Measurements from ENCODE around the gene PTCH1.

PTCH1 gene

GRCh38 chr9:95415158-95415557 is 101.6 kb downstream of the PTCH1 start:
- H3K27ac ChIP-seq (ENCODE audit: low read depth, low read length) = no peak overlapping the region

DNA sequence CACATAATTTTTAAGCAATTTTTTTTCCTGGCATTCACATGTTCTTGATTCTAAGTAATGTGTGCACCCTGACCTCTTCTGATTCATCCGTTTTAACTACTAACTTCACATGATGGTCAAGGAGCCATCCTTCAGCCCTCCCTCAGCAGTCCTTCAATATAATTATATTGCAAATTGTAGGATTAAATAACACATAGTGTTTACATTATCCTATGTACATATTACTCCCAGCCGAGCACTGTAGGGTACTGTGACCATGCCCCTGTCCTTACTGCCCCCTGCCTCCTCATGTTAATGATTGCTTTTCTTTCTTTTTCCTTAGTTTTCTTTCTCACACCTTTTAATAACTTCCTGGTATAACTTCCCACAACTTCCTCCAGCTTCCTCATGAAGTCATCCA is 103.0 kb downstream of the PTCH1 start:
- no peaks in the 10 kb centered on the region for H3K27me3 ChIP-seq (ENCODE audit: control insufficient read depth, insufficient read depth, low read length)
- no peaks in the 10 kb centered on the region for H3K36me3 ChIP-seq (ENCODE audit: control insufficient read depth, insufficient read depth, low read length)
- H3K27ac ChIP-seq (ENCODE audit: low read depth, low read length) = no peak overlapping the region
- no peak overlapping the region for H3K9ac ChIP-seq (ENCODE audit: low read length)
- no peaks in the 10 kb centered on the region for H3K9me3 ChIP-seq (ENCODE audit: control insufficient read depth, insufficient read depth, low read depth, low read length)
- no peak overlapping the region for H3K4me3 ChIP-seq (ENCODE audit: low read depth, low read length)
- H3K4me1 ChIP-seq (ENCODE audit: control insufficient read depth, insufficient read depth, low read length) = peaks cover 14% of the 10 kb centered on the region

More at GRCh38 chr9:95415158-95415557, 101.6 kb downstream of the PTCH1 start:
- no peak overlapping the region for H3K9ac ChIP-seq (ENCODE audit: low read length)
- H3K4me1 ChIP-seq (ENCODE audit: control insufficient read depth, insufficient read depth, low read length) = peaks cover 12% of the 10 kb centered on the region
- no peak overlapping the region for H3K4me3 ChIP-seq (ENCODE audit: low read depth, low read length)
- no peaks in the 10 kb centered on the region for H3K9me3 ChIP-seq (ENCODE audit: control insufficient read depth, insufficient read depth, low read depth, low read length)
- H3K36me3 ChIP-seq (ENCODE audit: control insufficient read depth, insufficient read depth, low read length) = no peaks in the 10 kb centered on the region
- no peaks in the 10 kb centered on the region for H3K27me3 ChIP-seq (ENCODE audit: control insufficient read depth, insufficient read depth, low read length)

DNA sequence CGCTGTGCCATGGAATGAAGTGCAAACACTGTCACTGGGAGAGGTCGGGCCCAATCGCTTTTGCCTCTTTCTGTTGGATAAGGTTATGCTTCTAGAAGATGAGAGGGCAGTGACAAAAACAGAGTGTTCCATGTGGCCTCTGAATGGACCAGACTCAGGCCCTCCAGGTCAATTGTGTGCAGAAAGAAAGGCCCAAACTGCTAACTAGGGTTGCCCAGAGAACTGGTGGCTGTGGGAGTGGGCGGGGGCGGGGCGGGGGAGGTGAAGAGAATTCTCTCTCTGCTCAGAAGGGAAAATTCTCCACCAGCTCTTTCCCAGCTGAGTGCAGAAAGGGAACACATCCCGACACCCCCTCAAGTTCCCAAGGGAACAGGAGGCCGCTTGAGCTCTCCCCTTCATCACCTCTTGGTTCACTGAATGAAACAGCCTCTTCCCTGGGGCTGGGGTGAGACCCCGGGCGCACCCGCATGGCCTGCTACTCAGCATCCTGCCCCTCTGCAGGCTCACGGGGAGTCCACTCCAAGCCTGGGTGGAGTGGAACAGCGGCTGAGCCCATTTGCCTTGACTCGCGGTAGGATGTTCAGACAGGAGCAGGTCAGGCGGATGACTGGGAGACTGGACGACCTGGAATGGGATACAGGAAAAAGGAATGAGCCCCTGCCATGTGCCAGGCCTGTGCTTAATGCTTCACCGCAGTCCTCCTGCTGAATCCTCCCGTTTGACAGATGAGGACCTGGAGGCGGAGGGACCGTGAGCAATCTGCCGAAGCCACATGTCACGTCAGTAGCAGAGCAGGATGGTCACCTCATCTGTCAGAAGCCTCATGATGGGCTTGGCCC is 105.5 kb downstream of the PTCH1 start:
- no peaks in the 10 kb centered on the region for H3K9me3 ChIP-seq (ENCODE audit: control insufficient read depth, insufficient read depth, low read depth, low read length)
- no peaks in the 10 kb centered on the region for H3K27me3 ChIP-seq (ENCODE audit: control insufficient read depth, insufficient read depth, low read length)
- peaks cover 19% of the 10 kb centered on the region for H3K4me1 ChIP-seq (ENCODE audit: control insufficient read depth, insufficient read depth, low read length)
- no peak overlapping the region for H3K27ac ChIP-seq (ENCODE audit: low read depth, low read length)
- H3K36me3 ChIP-seq (ENCODE audit: control insufficient read depth, insufficient read depth, low read length) = no peaks in the 10 kb centered on the region
- H3K4me3 ChIP-seq (ENCODE audit: low read depth, low read length) = no peak overlapping the region
- H3K9ac ChIP-seq (ENCODE audit: low read length) = no peak overlapping the region

DNA sequence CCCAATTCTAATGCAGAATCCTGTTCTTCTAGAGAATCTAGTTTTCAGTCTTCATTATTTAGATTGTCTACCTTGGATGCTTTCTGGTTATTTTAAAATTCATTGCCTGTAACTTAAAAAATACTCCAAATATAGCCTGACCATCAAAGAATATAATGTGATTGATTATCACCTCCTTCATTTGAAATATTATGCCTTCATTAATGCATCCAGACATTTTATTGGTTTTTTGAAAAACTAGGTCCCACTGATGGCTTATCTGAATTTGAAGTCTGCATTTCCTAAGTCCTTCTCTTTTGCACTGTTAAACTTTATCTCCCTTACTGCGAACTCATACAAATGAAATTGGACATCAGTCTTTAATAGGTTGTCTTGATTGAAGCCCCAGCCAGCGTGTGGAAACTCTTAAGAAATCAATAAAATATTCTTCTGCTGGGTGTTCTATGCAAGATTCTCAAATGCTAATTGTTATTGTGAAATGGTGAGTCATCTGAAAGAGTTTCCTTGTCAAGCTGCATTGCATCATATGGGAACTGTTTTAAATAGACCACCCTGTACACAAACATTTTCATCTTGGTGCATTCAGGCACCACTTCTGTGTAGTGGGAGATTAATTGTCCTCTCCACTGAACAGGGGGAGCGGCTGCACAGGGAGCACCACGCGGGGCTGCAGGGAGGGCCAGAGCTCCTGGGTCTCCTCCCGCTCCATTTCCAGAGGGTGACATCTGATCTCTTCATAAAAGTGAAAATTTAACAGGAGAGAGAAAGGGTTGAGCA is 106.9 kb downstream of the PTCH1 start:
- H3K9ac ChIP-seq (ENCODE audit: low read length) = no peak overlapping the region

DNA sequence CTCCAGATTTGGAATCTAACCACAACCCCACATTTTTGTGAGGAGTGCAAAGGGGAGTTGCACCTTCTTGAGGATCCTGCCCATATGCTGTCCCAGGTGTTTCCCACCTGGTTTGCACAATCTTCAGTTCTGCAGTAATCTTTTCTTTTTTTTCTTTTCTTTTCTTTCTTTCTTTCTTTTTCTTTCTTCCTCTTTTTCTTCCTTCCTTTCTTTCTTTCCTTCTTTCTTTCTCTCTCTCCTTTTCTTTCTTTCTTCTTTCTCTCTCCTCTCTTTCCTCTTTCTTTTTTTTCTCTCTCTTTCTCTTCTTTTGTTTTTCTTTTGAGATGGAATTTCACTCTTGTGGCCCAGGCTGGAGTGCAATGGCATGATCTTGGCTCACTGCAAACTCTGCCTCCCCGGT is 109.2 kb downstream of the PTCH1 start:
- no peak overlapping the region for H3K4me3 ChIP-seq (ENCODE audit: low read depth, low read length)
- no peaks in the 10 kb centered on the region for H3K27me3 ChIP-seq (ENCODE audit: control insufficient read depth, insufficient read depth, low read length)
- no peak overlapping the region for H3K9ac ChIP-seq (ENCODE audit: low read length)
- H3K27ac ChIP-seq (ENCODE audit: low read depth, low read length) = no peak overlapping the region
- peaks cover 19% of the 10 kb centered on the region for H3K4me1 ChIP-seq (ENCODE audit: control insufficient read depth, insufficient read depth, low read length)
- peaks cover 3% of the 10 kb centered on the region; the same call in 1 of the 2 replicates for H3K9me3 ChIP-seq (ENCODE audit: control insufficient read depth, insufficient read depth, low read depth, low read length)
- H3K36me3 ChIP-seq (ENCODE audit: control insufficient read depth, insufficient read depth, low read length) = no peaks in the 10 kb centered on the region

More for the DNA sequence above, 106.9 kb downstream of the PTCH1 start:
- H3K27me3 ChIP-seq (ENCODE audit: control insufficient read depth, insufficient read depth, low read length) = no peaks in the 10 kb centered on the region
- no peak overlapping the region for H3K27ac ChIP-seq (ENCODE audit: low read depth, low read length)
- H3K36me3 ChIP-seq (ENCODE audit: control insufficient read depth, insufficient read depth, low read length) = no peaks in the 10 kb centered on the region
- H3K9me3 ChIP-seq (ENCODE audit: control insufficient read depth, insufficient read depth, low read depth, low read length) = peaks cover 3% of the 10 kb centered on the region; the same call in 1 of the 2 replicates
- no peak overlapping the region for H3K4me3 ChIP-seq (ENCODE audit: low read depth, low read length)
- peaks cover 19% of the 10 kb centered on the region for H3K4me1 ChIP-seq (ENCODE audit: control insufficient read depth, insufficient read depth, low read length)

DNA sequence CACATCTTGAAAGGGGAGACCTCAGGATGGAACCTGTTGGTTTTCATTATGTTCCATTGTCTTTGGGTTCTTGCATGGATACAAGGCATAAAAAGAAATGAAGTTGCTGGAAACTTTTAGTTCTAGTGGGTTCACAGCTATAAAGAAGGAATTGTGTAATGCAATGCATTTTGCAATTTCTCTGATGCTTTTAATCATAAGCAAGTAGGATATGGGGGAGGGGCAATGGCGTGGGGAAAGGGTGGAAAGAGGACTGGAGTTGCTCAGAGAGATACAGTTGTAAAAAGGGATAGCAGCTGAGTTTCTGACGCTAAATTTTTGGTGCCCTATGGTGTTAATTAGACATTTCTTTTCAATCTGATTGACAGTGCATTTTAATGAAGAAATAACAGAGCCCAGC is 110.7 kb downstream of the PTCH1 start:
- H3K36me3 ChIP-seq (ENCODE audit: control insufficient read depth, insufficient read depth, low read length) = no peaks in the 10 kb centered on the region
- no peak overlapping the region for H3K4me3 ChIP-seq (ENCODE audit: low read depth, low read length)
- H3K9me3 ChIP-seq (ENCODE audit: control insufficient read depth, insufficient read depth, low read depth, low read length) = peaks cover 3% of the 10 kb centered on the region; the same call in 1 of the 2 replicates
- H3K27me3 ChIP-seq (ENCODE audit: control insufficient read depth, insufficient read depth, low read length) = no peaks in the 10 kb centered on the region
- H3K4me1 ChIP-seq (ENCODE audit: control insufficient read depth, insufficient read depth, low read length) = peaks cover 16% of the 10 kb centered on the region
- no peak overlapping the region for H3K27ac ChIP-seq (ENCODE audit: low read depth, low read length)
- no peak overlapping the region for H3K9ac ChIP-seq (ENCODE audit: low read length)

GRCh38 chr9:95399261-95399660 is 117.5 kb downstream of the PTCH1 start:
- Histone ChIP-seq H3K4me1 (ENCODE audit: control insufficient read depth, insufficient read depth, low read length) (peaks cover 5% of the 10 kb centered on the region; the same call in 1 of the 2 replicates), H3K27me3 (ENCODE audit: control insufficient read depth, insufficient read depth, low read length) (no peaks in the 10 kb centered on the region), H3K9ac (ENCODE audit: low read length) (no peak overlapping the region), H3K36me3 (ENCODE audit: control insufficient read depth, insufficient read depth, low read length) (no peaks in the 10 kb centered on the region), H3K9me3 (ENCODE audit: control insufficient read depth, insufficient read depth, low read depth, low read length) (no peaks in the 10 kb centered on the region; the same call in 1 of the 2 replicates), H3K27ac (ENCODE audit: low read depth, low read length) (no peak overlapping the region), H3K4me3 (ENCODE audit: low read depth, low read length) (no peak overlapping the region)

Measured in HUES6 (cell line).